ENCODE results near the gene BST2.
"Not testable (repeated sequence)": the region's sequence is repeated elsewhere in the genome, so short reads cannot be mapped to it uniquely, and the experiment has no call there.

BST2 gene

GRCh38 chr19:17370026-17370587 is 35.3 kb downstream of the BST2 start:
- Histone ChIP-seq H3K9ac (peak overlapping the region; percentile 74 to 87 (median 82)), H3K27me3 (no peaks in the 10 kb centered on the region), H3K27ac (peak overlapping the region; percentile 83 to 99 (median 94)), H4K20me1 (no peaks in the 10 kb centered on the region), H3K4me1 (peaks cover 59 to 93% (median 84%) of the 10 kb centered on the region in 10 experiments), H3K4me2 (peak overlapping the region; percentile 65 to 90 (median 81)), H3K4me3 (peak overlapping the region in 7 of 10 experiments; percentile 8 to 44 (median 21); a peak in 8 of 20 replicates), H3K9me3 (replicated peaks in 1 of 11) (peaks cover 0 to 2% (median 0%) of the 10 kb centered on the region in 11 experiments; a peak in 4 of 22 replicates), H3K36me3 (peaks cover 0 to 11% (median 0%) of the 10 kb centered on the region in 11 experiments; a peak in 7 of 22 replicates)
- TF ChIP-seq Cebpa-rat (IDR thresholded peaks at IDR 0.05) = peak in 10 of 11 experiments; percentile 64 to 98 (median 86); a peak in 18 of 22 replicates

- Histone ChIP-seq H3K9ac (no peak overlapping the region), H3K9me3 (replicated peaks in 1 of 11) (peaks cover 0 to 8% (median 0%) of the 10 kb centered on the region in 11 experiments; a peak in 4 of 22 replicates), H3K27ac (peak overlapping the region in 4 of 11 experiments; percentile 21 to 98 (median 96); a peak in 5 of 22 replicates), H4K20me1 (no peaks in the 10 kb centered on the region), H3K4me3 (no peak overlapping the region), H3K27me3 (no peaks in the 10 kb centered on the region), H3K4me1 (peaks cover 23 to 52% (median 40%) of the 10 kb centered on the region in 10 experiments), H3K36me3 (peaks cover 0 to 23% (median 0%) of the 10 kb centered on the region in 11 experiments; a peak in 7 of 22 replicates), H3K4me2 (no peak overlapping the region)
- no peak for TF ChIP-seq Cebpa-rat (IDR thresholded peaks at IDR 0.05)
These were observed 40.1 kb downstream of the BST2 start for GRCh38 chr19:17365361-17365760.

DNA sequence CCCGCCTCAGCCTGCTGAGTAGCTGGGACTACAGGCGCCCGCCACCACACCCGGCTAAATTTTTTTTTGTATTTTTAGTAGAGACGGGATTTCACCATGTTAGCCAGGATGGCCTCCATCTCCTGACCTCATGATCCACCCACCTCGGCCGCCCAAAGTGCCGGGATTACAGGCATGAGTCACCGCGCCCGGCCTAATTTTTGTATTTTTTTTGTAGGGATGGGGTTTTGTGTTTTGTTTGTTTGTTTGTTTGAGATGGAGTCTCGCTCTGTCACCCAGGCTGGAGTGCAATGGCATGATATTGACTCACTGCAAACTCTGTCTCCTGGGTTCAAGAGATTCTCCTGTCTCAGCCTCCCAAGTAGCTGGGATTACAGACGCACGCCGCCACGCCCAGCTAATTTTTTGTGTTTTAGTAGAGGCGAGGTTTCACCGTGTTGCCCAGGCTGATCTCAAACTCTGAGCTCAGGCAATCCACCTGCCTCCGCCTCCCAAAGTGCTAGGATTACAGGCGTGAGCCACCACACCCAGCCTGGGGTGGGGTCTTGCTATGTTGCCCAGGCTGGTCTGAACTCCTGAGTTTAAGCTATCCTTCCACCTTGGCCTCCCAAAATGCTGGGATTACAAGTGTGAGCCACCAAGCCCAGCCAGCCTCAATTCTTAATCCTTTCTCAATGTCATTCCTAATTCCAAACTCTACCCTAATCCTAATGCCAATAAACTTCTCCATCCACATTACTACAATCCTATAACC is 41.4 kb downstream of the BST2 start:
- H3K9ac ChIP-seq; H3K4me2 ChIP-seq; H3K9me3 ChIP-seq (replicated peaks in 1 of 11); H3K27ac ChIP-seq; H3K4me3 ChIP-seq; H4K20me1 ChIP-seq; H3K27me3 ChIP-seq: not testable (repeated sequence)
- peaks cover 0 to 25% (median 0%) of the 10 kb centered on the region in 11 experiments; a peak in 7 of 22 replicates for H3K36me3 ChIP-seq
- peaks cover 10 to 42% (median 28%) of the 10 kb centered on the region in 10 experiments for H3K4me1 ChIP-seq

DNA sequence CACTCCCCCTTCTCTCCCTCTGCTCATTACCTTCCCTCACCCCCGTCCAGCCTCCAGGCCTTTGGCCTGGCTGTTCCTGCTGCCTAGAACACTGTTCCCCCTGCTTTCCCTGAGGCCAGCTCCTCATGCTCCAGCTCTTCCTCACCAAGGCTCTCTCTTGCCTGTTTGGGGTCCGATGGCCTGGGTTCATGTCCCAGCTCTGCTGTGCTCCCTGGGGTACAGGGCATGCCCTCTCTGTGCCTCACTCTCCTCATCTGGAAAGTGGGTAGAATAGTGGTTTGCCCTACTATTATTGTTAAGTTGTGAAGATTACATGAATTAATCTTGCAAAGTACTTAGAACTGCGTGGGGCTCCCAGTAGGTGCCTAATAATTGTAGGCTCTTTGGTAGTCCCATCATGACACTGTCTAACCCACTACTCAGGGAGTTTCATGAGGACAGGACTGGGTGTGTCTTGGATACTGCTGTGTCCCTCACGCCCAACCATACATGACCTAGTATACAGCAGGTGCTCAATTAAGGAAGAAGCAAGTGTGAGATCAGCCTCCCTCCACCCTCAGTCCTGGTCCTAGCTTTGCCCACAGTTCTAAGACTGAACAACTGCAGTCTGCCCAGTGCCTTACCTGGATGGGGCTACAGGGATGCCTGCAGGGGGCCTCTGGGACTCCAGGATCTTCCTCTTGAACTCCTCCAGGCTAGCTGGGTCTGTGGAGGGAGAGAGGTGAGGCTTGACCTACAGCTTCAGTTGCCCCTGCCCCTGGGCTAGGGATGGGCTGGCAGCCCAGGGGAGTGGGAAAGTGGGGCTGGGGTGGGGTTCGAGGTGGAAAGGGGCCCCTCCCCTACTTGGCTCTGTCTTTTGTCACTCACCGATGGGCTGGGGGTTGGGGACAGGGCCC is 45.3 kb downstream of the BST2 start:
- no peak for TF ChIP-seq Cebpa-rat (IDR thresholded peaks at IDR 0.05)
- Histone ChIP-seq H3K4me2 (no peak overlapping the region), H3K27ac (no peak overlapping the region; a peak in 1 of 22 replicates), H3K27me3 (no peaks in the 10 kb centered on the region), H3K4me1 (peaks cover 0 to 34% (median 2%) of the 10 kb centered on the region in 10 experiments; a peak in 7 of 20 replicates), H3K36me3 (peaks cover 0 to 15% (median 0%) of the 10 kb centered on the region in 11 experiments; a peak in 6 of 22 replicates), H3K9ac (no peak overlapping the region), H3K9me3 (replicated peaks in 1 of 11) (peaks cover 0 to 7% (median 0%) of the 10 kb centered on the region in 11 experiments; a peak in 1 of 22 replicates), H4K20me1 (no peaks in the 10 kb centered on the region), H3K4me3 (no peak overlapping the region)

- no peak overlapping the region for H3K9ac ChIP-seq
- no peak for TF ChIP-seq Cebpa-rat (IDR thresholded peaks at IDR 0.05)
These were observed 47.0 kb downstream of the BST2 start for GRCh38 chr19:17358395-17358794.

GRCh38 chr19:17357724-17358123 is 47.7 kb downstream of the BST2 start:
- 0 out of 22 replicates have a peak, but pooled peaks cover 0 to 6% (median 0%) of the 10 kb centered on the region in 11 experiments for H3K36me3 ChIP-seq
- H3K4me2 ChIP-seq = no peak overlapping the region; a peak in 1 of 22 replicates
- no peak for TF ChIP-seq Cebpa-rat (IDR thresholded peaks at IDR 0.05)
- H3K9ac ChIP-seq = no peak overlapping the region
- no peak overlapping the region for H3K4me3 ChIP-seq
- 0 out of 22 replicates have a peak overlapping the region, but pooled peaks of 1 of the 11 experiments have one; percentile 10 for H3K27ac ChIP-seq
- H3K9me3 ChIP-seq (replicated peaks in 1 of 11) = no peaks in the 10 kb centered on the region
- no peaks in the 10 kb centered on the region for H4K20me1 ChIP-seq
- H3K27me3 ChIP-seq = no peaks in the 10 kb centered on the region
- peaks cover 7 to 40% (median 13%) of the 10 kb centered on the region in 10 experiments for H3K4me1 ChIP-seq

More at GRCh38 chr19:17358395-17358794, 47.0 kb downstream of the BST2 start:
- Histone ChIP-seq H3K9me3 (replicated peaks in 1 of 11) (no peaks in the 10 kb centered on the region), H3K4me2 (peak overlapping the region in 3 of 11 experiments; percentile 1 to 29 (median 7); a peak in 1 of 22 replicates), H4K20me1 (no peaks in the 10 kb centered on the region), H3K36me3 (0 out of 22 replicates have a peak, but pooled peaks cover 0 to 6% (median 0%) of the 10 kb centered on the region in 11 experiments), H3K27me3 (no peaks in the 10 kb centered on the region), H3K27ac (no peak overlapping the region), H3K4me3 (no peak overlapping the region), H3K4me1 (peaks cover under 1 to 33% (median 6%) of the 10 kb centered on the region in 10 experiments)

DNA sequence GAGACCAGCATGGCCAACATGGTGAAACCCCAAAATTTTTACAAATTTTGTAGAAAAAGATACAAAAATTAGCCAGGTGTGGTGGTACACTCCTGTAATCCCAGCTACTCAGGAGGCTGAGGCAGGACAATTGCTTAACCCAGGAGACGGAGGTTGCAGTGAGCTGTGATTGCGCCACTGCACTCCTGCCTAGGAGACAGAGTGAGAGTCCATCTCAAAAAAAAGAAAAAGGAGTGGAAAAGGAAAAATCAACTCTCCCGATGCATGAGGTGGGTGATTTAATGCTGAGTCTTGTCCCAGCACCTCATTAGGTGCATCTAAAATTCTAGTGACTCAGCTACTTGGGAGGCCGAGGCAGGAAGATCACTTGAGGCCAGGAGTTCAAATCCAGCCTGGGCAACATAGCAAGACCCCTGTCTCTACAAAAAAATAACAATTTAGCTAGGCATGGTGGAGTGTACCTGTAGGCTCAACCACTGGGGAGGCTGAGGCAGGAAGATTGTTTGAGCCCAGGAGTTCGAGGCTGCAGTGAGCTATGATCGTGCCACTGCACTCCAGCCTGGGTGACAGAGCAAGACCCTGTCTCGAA is 48.3 kb downstream of the BST2 start:
- Histone ChIP-seq H3K9ac (no peak overlapping the region), H3K36me3 (0 out of 22 replicates have a peak, but pooled peaks cover 0 to 6% (median 0%) of the 10 kb centered on the region in 11 experiments), H3K4me2 (no peak overlapping the region; a peak in 2 of 22 replicates), H3K4me3 (no peak overlapping the region), H3K9me3 (replicated peaks in 1 of 11) (no peaks in the 10 kb centered on the region), H3K27me3 (no peaks in the 10 kb centered on the region), H4K20me1 (no peaks in the 10 kb centered on the region), H3K27ac (0 out of 22 replicates have a peak overlapping the region, but pooled peaks of 1 of the 11 experiments have one; percentile 10), H3K4me1 (peaks cover 13 to 45% (median 18%) of the 10 kb centered on the region in 10 experiments)
- 0 out of 22 replicates have a peak, but pooled peaks of 1 of the 11 experiments have one; percentile 12 for TF ChIP-seq Cebpa-rat (IDR thresholded peaks at IDR 0.05)

GRCh38 chr19:17353386-17353785 is 52.0 kb downstream of the BST2 start:
- Histone ChIP-seq H3K9me3 (replicated peaks in 1 of 11) (no peaks in the 10 kb centered on the region), H3K4me1 (peaks cover 47 to 79% (median 55%) of the 10 kb centered on the region in 10 experiments), H3K9ac (peak overlapping the region in 5 of 11 experiments; percentile 8 to 44 (median 44); a peak in 7 of 22 replicates), H4K20me1 (no peaks in the 10 kb centered on the region), H3K36me3 (no peaks in the 10 kb centered on the region), H3K27me3 (no peaks in the 10 kb centered on the region), H3K4me3 (no peak overlapping the region), H3K4me2 (peak overlapping the region; percentile 45 to 85 (median 68)), H3K27ac (peak overlapping the region in 9 of 11 experiments; percentile 31 to 68 (median 56); a peak in 16 of 22 replicates)
- TF ChIP-seq Cebpa-rat (IDR thresholded peaks at IDR 0.05) = no peak

All from BLaER1 treated with 17β-estradiol and CSF1 and Interleukin-3, amounts not matched to agents 10 nM and 100 nM (cell line).